ENCODE data around the gene ADGRG6. TPM values are rescaled to one million over a fixed set of nuclear protein-coding genes. Genes with fewer than 3 reads are reported as not detected.

The ADGRG6 gene
- total and polyA plus RNA-seq, 2 of the 8 experiments (the other 6 are each of a cell fraction or from before 2014, with no cell fraction given): 1.1 to 6.2 TPM

- CTCF ChIA-PET (ENCODE audit: partially characterized antibody): interaction anchor here (0.6 to 1.7 kb wide), 5 partner anchors 9 to 621 kb away, joined by 3 to 8 read pairs (median 6); no protein-coding TSS in a partner anchor
- no peaks in the 10 kb centered on the region for H3K36me3 ChIP-seq (ENCODE audit: control insufficient read depth in 2 of 4, insufficient read depth in 4 of 4, low read length in 3 of 4)
- no peak overlapping the region for H3K27ac ChIP-seq (ENCODE audit: low read depth, low read length)
- no peak overlapping the region for H2BK12ac ChIP-seq (ENCODE audit: low read depth, low read length)
- H4K8ac ChIP-seq (ENCODE audit: extremely low read depth, insufficient read depth, low read length): no peak overlapping the region
- H3K9ac ChIP-seq (replicated peaks in 1 of 4; ENCODE audit: extremely low read depth in 1 of 4, low read depth in 3 of 4, low read length in 3 of 4): no peak overlapping the region
- POLR2A ChIA-PET (ENCODE audit: partially characterized antibody): interaction anchor here (2.1 kb wide), 1 partner anchor 10 kb away, joined by 4 read pairs; no protein-coding TSS in a partner anchor
- no peak overlapping the region for H2BK120ac ChIP-seq (replicated peaks; ENCODE audit: low read depth, low read length)
- FAIRE-seq: no peak
- H3K56ac ChIP-seq (replicated peaks; ENCODE audit: insufficient read length, low read depth, low read length): no peak overlapping the region
- H3K23ac ChIP-seq (ENCODE audit: insufficient read length): no peak overlapping the region
- DNase-seq (ENCODE audit: low read depth in 1 of 2, low spot score in 2 of 2): no peak
- TF ChIP-seq JUND (IDR thresholded peaks at IDR 0.05; ENCODE audit: low read length) (no peak), SIN3A (conservative IDR thresholded peaks at IDR 0.05 in 1 of 2, IDR thresholded peaks at IDR 0.05 in 1 of 2; ENCODE audit: low read depth in 1 of 2, low read length in 2 of 2) (no peak), GABPA (IDR thresholded peaks at IDR 0.05; ENCODE audit: borderline replicate concordance, insufficient read depth, low read length) (no peak), FOSL1 (IDR thresholded peaks at IDR 0.05; ENCODE audit: insufficient read depth, low read depth, low read length) (no peak), SUZ12 (IDR thresholded peaks at IDR 0.05; ENCODE audit: low read length) (no peak), CTBP2 (IDR thresholded peaks at IDR 0.05; ENCODE audit: borderline replicate concordance, insufficient read depth, insufficient read length, low read length) (no peak), CTCF (IDR thresholded peaks at IDR 0.05; ENCODE audit: control extremely low read depth in 1 of 3, insufficient read depth in 1 of 3, low read depth in 1 of 3, low read length in 3 of 3) (no peak), KDM5A (IDR thresholded peaks at IDR 0.05; ENCODE audit: low read length) (no peak), TCF12 (IDR thresholded peaks at IDR 0.05; ENCODE audit: low read depth, low read length) (no peak), KDM4A (IDR thresholded peaks at IDR 0.05; ENCODE audit: low read depth, low read length, severe bottlenecking) (no peak)
- H4K5ac ChIP-seq (ENCODE audit: insufficient read length, low read depth, low read length): no peak overlapping the region
- H3K14ac ChIP-seq (ENCODE audit: insufficient read length): no peak overlapping the region
- no peaks in the 10 kb centered on the region for H4K20me1 ChIP-seq (replicated peaks in 1 of 2; ENCODE audit: control insufficient read depth in 1 of 2, insufficient read depth in 2 of 2, low read length in 2 of 2)
- H2AK5ac ChIP-seq (ENCODE audit: low read depth, low read length): no peak overlapping the region
- no peak overlapping the region for H2BK5ac ChIP-seq (ENCODE audit: low read depth, low read length)
- no peaks in the 10 kb centered on the region; the same call in 1 of the 2 replicates for H3K23me2 ChIP-seq (ENCODE audit: low read depth, low read length)
- H4K91ac ChIP-seq (replicated peaks; ENCODE audit: insufficient read length, low read length): no peak overlapping the region
- H3K4me1 ChIP-seq (replicated peaks in 1 of 4; ENCODE audit: control insufficient read depth in 3 of 4, insufficient read depth in 4 of 4, low read length in 3 of 4): no peaks in the 10 kb centered on the region
- H3K4ac ChIP-seq (replicated peaks; ENCODE audit: insufficient read length, low read depth, low read length): no peak overlapping the region
- no peaks in the 10 kb centered on the region for H3K79me2 ChIP-seq (ENCODE audit: control insufficient read depth in 1 of 2, insufficient read depth in 2 of 2, low read length in 2 of 2)
- no peaks in the 10 kb centered on the region for H3K9me3 ChIP-seq (ENCODE audit: insufficient read depth in 2 of 2, low read depth in 1 of 2, low read length in 1 of 2)
- no peaks in the 10 kb centered on the region for H3K79me1 ChIP-seq (ENCODE audit: low read depth, low read length)
- 88% methylated on average over 5 of the region's 5 CpGs; no CpG with 5 or more reads in 1 of the 2 experiments for WGBS, 2 experiments (ENCODE audit: extremely low coverage in 1 of 2, insufficient coverage in 1 of 2, insufficient read length in 1 of 2, insufficient replicate concordance in 2 of 2, low coverage in 1 of 2, low lambda C conversion rate in 2 of 2, missing lambda C conversion rate in 1 of 2)
- no peak overlapping the region for H2AFZ ChIP-seq (ENCODE audit: low read length)
- no peak overlapping the region for H2BK20ac ChIP-seq (ENCODE audit: low read length)
- H3K4me3 ChIP-seq (ENCODE audit: extremely low read depth in 1 of 4, insufficient read depth in 2 of 4, low read depth in 3 of 4, low read length in 4 of 4): no peak overlapping the region
- H2BK15ac ChIP-seq (ENCODE audit: low read length): no peak overlapping the region
- H3K4me2 ChIP-seq (ENCODE audit: insufficient read depth in 1 of 2, low read depth in 2 of 2, low read length in 2 of 2): no peak overlapping the region
- no peak overlapping the region for H3K18ac ChIP-seq (ENCODE audit: extremely low read depth, low read length)
- H3K27me3 ChIP-seq (replicated peaks in 1 of 4; ENCODE audit: control insufficient read depth in 3 of 4, extremely low read depth in 1 of 4, insufficient read depth in 3 of 4, low read length in 3 of 4): no peaks in the 10 kb centered on the region
Observed at GRCh38 chr6:142290851-142291250, 11.0 kb upstream of the ADGRG6 start.

All from H1 (cell line).